Stromal cell of bone marrow (primary cell): ENCODE measurements around the gene ASIC3.

Experiments
- DNase-seq: peaks from one replicate; pipeline ENCODE4 v3.0.0-alpha.2; 2012; ENCODE audit warnings: low read depth

The ASIC3 gene

GRCh38 chr7:151070574-151070960 is 22.2 kb downstream of the ASIC3 start:
- DNase-seq: no peak

GRCh38 chr7:151071032-151071866 is 22.9 kb downstream of the ASIC3 start:
- no peak for DNase-seq

GRCh38 chr7:151073990-151074389 is 25.7 kb downstream of the ASIC3 start:
- DNase-seq: no peak

GRCh38 chr7:151074817-151075661 is 26.7 kb downstream of the ASIC3 start:
- no peak for DNase-seq

- no peak for DNase-seq
Measured at GRCh38 chr7:151075662-151075971, 27.3 kb downstream of the ASIC3 start.

- DNase-seq: no peak
Measured at GRCh38 chr7:151075978-151076426, 27.7 kb downstream of the ASIC3 start.

GRCh38 chr7:151076863-151077704 is 28.8 kb downstream of the ASIC3 start:
- no peak for DNase-seq

- DNase-seq: no peak
Measured at GRCh38 chr7:151077705-151078232, 29.4 kb downstream of the ASIC3 start.

GRCh38 chr7:151078233-151079040 is 30.1 kb downstream of the ASIC3 start:
- DNase-seq: no peak

- DNase-seq: no peak
Measured at GRCh38 chr7:151079199-151079910, 31.0 kb downstream of the ASIC3 start.

- DNase-seq: no peak
Measured at GRCh38 chr7:151080067-151080521, 31.8 kb downstream of the ASIC3 start.

GRCh38 chr7:151080522-151081169 is 32.3 kb downstream of the ASIC3 start, which contains the start of gene FASTK:
TSS of gene FASTK (minus strand) at chr7:151080809. CDS start at chr7:151080766, 43 bp downstream.
- peak; percentile 89 for DNase-seq

- DNase-seq: no peak
Measured at GRCh38 chr7:151081170-151082101, 33.1 kb downstream of the ASIC3 start.

- DNase-seq: no peak
Measured at GRCh38 chr7:151082141-151083070, 34.1 kb downstream of the ASIC3 start.

GRCh38 chr7:151083071-151083823 is 34.9 kb downstream of the ASIC3 start, which contains the start of gene TMUB1:
TSS of gene TMUB1 (minus strand) at chr7:151083493. CDS start at chr7:151082563, 930 bp downstream.
- no peak for DNase-seq

- no peak for DNase-seq
Measured at GRCh38 chr7:151083824-151084160, 35.5 kb downstream of the ASIC3 start.

GRCh38 chr7:151085329-151085690 is 37.0 kb downstream of the ASIC3 start:
- no peak for DNase-seq
